DOHH2 (cell line): Measurements from ENCODE around the gene INHBC.
"Not testable (repeated sequence)": the region's sequence is repeated elsewhere in the genome, so short reads cannot be mapped to it uniquely, and the experiment has no call there.

Experiments used
- CTCF ChIP-seq: fragments of 200-600 bp; sonication (generic); IDR thresholded peaks from one replicate; pipeline ENCODE4 v1.5.1; 2014; ENCODE audit warnings: antibody characterized with exemption, mild to moderate bottlenecking, low read depth, low read length; ENCODE audit not compliant: poor library complexity, severe bottlenecking
- EZH2phosphoT487 ChIP-seq: fragments of 200-600 bp; sonication (generic); IDR thresholded peaks from 2 replicates; pipeline ENCODE4 v1.6.1; 2017; ENCODE audit warnings: borderline replicate concordance, mild to moderate bottlenecking, antibody characterized with exemption, low read length, moderate library complexity, mixed read lengths

GRCh38 chr12:57414160-57414559 is 20.4 kb upstream of the INHBC start:
- not testable (repeated sequence) for TF ChIP-seq CTCF, EZH2phosphoT487
